H1 (cell line): ENCODE results near the gene LCE7A. TPM values are rescaled to one million over a fixed set of nuclear protein-coding genes. Genes with fewer than 3 reads are reported as not detected.

Experiments used
- BRCA1 ChIP-seq: IDR thresholded peaks from 2 replicates; pipeline ENCODE4 v1.6.1; 2012; ENCODE audit warnings: low read depth, low read length, improper control_type of control experiment
- JUN ChIP-seq: IDR thresholded peaks from 2 replicates; pipeline ENCODE4 v1.6.1; 2011; ENCODE audit warnings: low read depth, mild to moderate bottlenecking, improper control_type of control experiment, low read length
- POLR2A ChIP-seq, 2 experiments: IDR thresholded peaks; 1 replicate in 1 of 2; 2 replicates in 1 of 2; pipeline ENCODE4 v1.6.1; 2011; ENCODE audit warnings: low read depth in 2 of 2, low read length in 2 of 2, mild to moderate bottlenecking in 2 of 2; ENCODE audit errors: control extremely low read depth in 1 of 2
- POU5F1 ChIP-seq: IDR thresholded peaks from 2 replicates; pipeline ENCODE4 v1.6.1; 2011; ENCODE audit warnings: low read depth, mild to moderate bottlenecking, low read length, moderate library complexity
- RNF2 ChIP-seq: fragments of 200-900, 300-1000 bp; sonication (generic); IDR thresholded peaks from 2 replicates; pipeline ENCODE4 v1.7.1; 2016; ENCODE audit warnings: borderline replicate concordance, low read depth, mild to moderate bottlenecking, antibody characterized with exemption, low read length; ENCODE audit not compliant: poor library complexity, severe bottlenecking; ENCODE audit errors: missing control alignments
- SIRT6 ChIP-seq: IDR thresholded peaks from one replicate; pipeline ENCODE4 v1.7.1; 2012; ENCODE audit warnings: low read length, inconsistent platforms
- SP1 ChIP-seq: IDR thresholded peaks from 2 replicates; pipeline ENCODE4 v1.6.1; 2011; ENCODE audit warnings: low read depth, low read length
- polyA plus RNA-seq, 7 experiments: library from polyadenylated mRNA; depleted of rRNA in 3 of 7; stranded (reverse) in 5 of 7; unstranded in 2 of 7; fragments of >200 nt in 5 of 7; fragments of 200-250 nt in 2 of 7; gene quantifications; 1 replicate in 5 of 7; 2 replicates in 1 of 7; 4 replicates in 1 of 7; pipeline versions ENCODE4 v1.2.1 to v1.2.3, GENCODE V29; 2011 to 2013; ENCODE audit warnings: missing spikeins in 2 of 7, mixed read lengths in 2 of 7
- total RNA-seq: library from RNA; stranded (reverse); fragmentation: NEBNext Ultra II Directional; extraction: Animal tissue kit (Norgen Biotek cat#: 25700); gene quantifications from 2 replicates; pipeline ENCODE4 v1.2.1, GENCODE V29; 2021

LCE7A gene
- total and polyA plus RNA-seq, 2 of the 8 experiments (the other 6 are each of a cell fraction or from before 2014, with no cell fraction given) = not detected

- TF ChIP-seq POU5F1 = no peak
- TF ChIP-seq RNF2 = no peak
- no peak for TF ChIP-seq BRCA1
- TF ChIP-seq SIRT6 = no peak
- no peak for TF ChIP-seq POLR2A (IDR thresholded peaks at IDR 0.05; ENCODE audit: control extremely low read depth in 1 of 2, low read depth in 2 of 2, low read length in 2 of 2)
- TF ChIP-seq SP1 = no peak
- no peak for TF ChIP-seq JUN
- TF ChIP-seq, all 59 proteins: peak for 0
These were observed 48.1 kb upstream of the LCE7A start, which contains the start of gene LCE1B (continued) for GRCh38 chr1:152811671-152812070.
